ENCODE measurements around the gene TMA7.

DNA sequence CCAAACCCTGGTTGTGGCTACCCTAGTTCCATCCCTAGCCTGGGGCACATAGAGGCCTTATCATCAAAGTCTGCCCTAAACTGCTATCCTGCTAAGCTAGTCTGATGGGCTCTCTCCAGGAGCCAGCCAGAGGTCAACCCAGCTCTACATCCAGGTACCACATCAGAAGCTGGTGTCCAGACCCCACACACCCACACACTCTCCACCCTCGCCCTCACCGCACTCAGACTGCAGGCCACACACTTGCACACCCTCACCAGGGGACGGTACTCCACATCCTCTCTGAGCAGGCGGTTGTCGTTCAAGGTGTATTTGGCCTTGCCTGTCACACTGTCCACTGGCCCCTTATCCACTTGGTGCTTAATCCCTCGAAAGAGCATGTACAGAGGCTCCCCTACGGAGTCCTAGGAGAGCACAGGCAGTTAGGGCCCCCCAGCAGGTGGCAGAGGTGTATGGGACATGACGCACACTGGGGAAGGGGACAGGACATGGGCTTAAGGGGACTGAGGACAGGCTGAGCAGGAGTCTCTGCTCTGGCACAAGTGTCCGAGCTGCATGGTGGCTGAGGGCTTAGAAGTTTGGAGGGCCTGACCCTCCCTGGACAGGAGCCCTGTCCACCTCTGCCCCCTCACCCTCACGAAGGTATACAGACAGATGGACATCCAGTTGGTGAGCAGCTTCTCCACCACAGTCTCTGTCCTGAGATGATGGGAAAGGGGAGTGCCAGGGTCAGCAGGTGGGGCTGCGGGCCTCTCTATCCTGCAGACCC, 28.3 kb upstream of the TMA7 start:
- TF ChIP-seq POLR2A (IDR thresholded peaks at IDR 0.05): no peak
- TF ChIP-seq, protein P1, sequence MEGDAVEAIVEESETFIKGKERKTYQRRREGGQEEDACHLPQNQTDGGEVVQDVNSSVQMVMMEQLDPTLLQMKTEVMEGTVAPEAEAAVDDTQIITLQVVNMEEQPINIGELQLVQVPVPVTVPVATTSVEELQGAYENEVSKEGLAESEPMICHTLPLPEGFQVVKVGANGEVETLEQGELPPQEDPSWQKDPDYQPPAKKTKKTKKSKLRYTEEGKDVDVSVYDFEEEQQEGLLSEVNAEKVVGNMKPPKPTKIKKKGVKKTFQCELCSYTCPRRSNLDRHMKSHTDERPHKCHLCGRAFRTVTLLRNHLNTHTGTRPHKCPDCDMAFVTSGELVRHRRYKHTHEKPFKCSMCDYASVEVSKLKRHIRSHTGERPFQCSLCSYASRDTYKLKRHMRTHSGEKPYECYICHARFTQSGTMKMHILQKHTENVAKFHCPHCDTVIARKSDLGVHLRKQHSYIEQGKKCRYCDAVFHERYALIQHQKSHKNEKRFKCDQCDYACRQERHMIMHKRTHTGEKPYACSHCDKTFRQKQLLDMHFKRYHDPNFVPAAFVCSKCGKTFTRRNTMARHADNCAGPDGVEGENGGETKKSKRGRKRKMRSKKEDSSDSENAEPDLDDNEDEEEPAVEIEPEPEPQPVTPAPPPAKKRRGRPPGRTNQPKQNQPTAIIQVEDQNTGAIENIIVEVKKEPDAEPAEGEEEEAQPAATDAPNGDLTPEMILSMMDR (IDR thresholded peaks at IDR 0.05): no peak
